IMR-90 (cell line): ENCODE results near the gene OTP. TPM values are rescaled to one million over a fixed set of nuclear protein-coding genes. Genes with fewer than 3 reads are reported as not detected.

Experiments
- ATAC-seq: fragments of 200-7000 bp; cut with Tn5 transposase; 2 replicates; pipeline ENCODE4 v1.9.1; 2020; ENCODE audit warnings: low read depth, mild to moderate bottlenecking, moderate library complexity
- BruUV-seq: library from RNA; stranded (reverse); fragments of 400-500 nt; replicated peaks from 2 replicates; lab custom pipeline; 2021; lab: Mats Ljungman, UMichigan
- CTCF ChIA-PET: fragments of 300-600 bp; formaldehyde crosslinking; extraction: SDS; loops from one replicate; lab custom pipeline; 2021; ENCODE audit warnings: antibody characterized with exemption; lab: Yijun Ruan, JAX
- POLR2A ChIA-PET: fragments of 300-600 bp; sonication (Branson Sonifier 250); formaldehyde crosslinking; loops from one replicate; lab custom pipeline; 2022; ENCODE audit warnings: antibody characterized with exemption; ENCODE audit not compliant: unreplicated experiment; lab: Charles Lee
- DNase-seq: peaks from one replicate; pipeline ENCODE4 v3.0.0; 2013
- H2AFZ ChIP-seq: replicated peaks from 2 replicates; pipeline ENCODE3; 2013; ENCODE audit warnings: low read length, mild to moderate bottlenecking; ENCODE audit not compliant: poor library complexity
- H2AK5ac ChIP-seq: 2 replicates; pipeline ENCODE4 v1.6.1; 2013; ENCODE audit warnings: low read depth, low read length, inconsistent platforms
- H2AK9ac ChIP-seq: replicated peaks from 2 replicates; pipeline ENCODE3; 2013; ENCODE audit warnings: mild to moderate bottlenecking, low read depth, low read length, moderate library complexity; ENCODE audit not compliant: poor library complexity
- H2BK120ac ChIP-seq: 2 replicates; pipeline ENCODE4 v1.6.1; 2013; ENCODE audit warnings: low read depth, low read length, inconsistent platforms
- H2BK15ac ChIP-seq: 3 replicates; pipeline ENCODE4 v1.6.1; 2013; ENCODE audit warnings: low read depth, low read length, inconsistent platforms
- H2BK20ac ChIP-seq: 2 replicates; pipeline ENCODE4 v1.6.1; 2013; ENCODE audit warnings: low read depth, mild to moderate bottlenecking, inconsistent platforms, low read length, moderate library complexity
- H2BK5ac ChIP-seq: 2 replicates; pipeline ENCODE4 v1.6.1; 2013; ENCODE audit warnings: mild to moderate bottlenecking, low read depth, low read length, inconsistent platforms; ENCODE audit not compliant: poor library complexity, severe bottlenecking
- H3K14ac ChIP-seq: replicated peaks from 2 replicates; pipeline ENCODE4 v1.6.1; 2013; ENCODE audit warnings: low read depth, low read length, inconsistent platforms
- H3K18ac ChIP-seq: 2 replicates; pipeline ENCODE4 v1.6.1; 2013; ENCODE audit warnings: low read depth, low read length, control low read depth
- H3K23ac ChIP-seq: 2 replicates; pipeline ENCODE4 v1.6.1; 2013; ENCODE audit warnings: low read depth, low read length, inconsistent platforms
- H3K27ac ChIP-seq: 2 replicates; pipeline ENCODE4 v1.5.1; 2013; ENCODE audit warnings: mild to moderate bottlenecking, control low read depth, low read length; ENCODE audit not compliant: insufficient read depth
- H3K27me3 ChIP-seq: 2 replicates; pipeline ENCODE4 v1.6.1; 2013; ENCODE audit warnings: low read length; ENCODE audit not compliant: control insufficient read depth, insufficient read depth
- H3K36me3 ChIP-seq: 2 replicates; pipeline ENCODE4 v1.6.1; 2013; ENCODE audit warnings: low read length, mixed read lengths; ENCODE audit not compliant: control insufficient read depth, insufficient read depth
- H3K4ac ChIP-seq: 2 replicates; pipeline ENCODE4 v1.6.1; 2013; ENCODE audit warnings: low read depth, low read length, inconsistent platforms
- H3K4me1 ChIP-seq: 2 replicates; pipeline ENCODE4 v1.6.1; 2013; ENCODE audit warnings: low read length, mixed read lengths; ENCODE audit not compliant: control insufficient read depth, insufficient read depth
- H3K4me2 ChIP-seq: 2 replicates; pipeline ENCODE4 v1.6.1; 2013; ENCODE audit warnings: low read depth, mild to moderate bottlenecking, control low read depth, low read length, moderate library complexity
- H3K4me3 ChIP-seq: 2 replicates; pipeline ENCODE4 v1.5.1; 2013; ENCODE audit warnings: low read depth, mild to moderate bottlenecking, control low read depth, low read length, moderate library complexity; ENCODE audit not compliant: insufficient read depth
- H3K56ac ChIP-seq: 2 replicates; pipeline ENCODE4 v1.6.1; 2013; ENCODE audit warnings: low read length, inconsistent platforms; ENCODE audit not compliant: insufficient read depth; ENCODE audit errors: extremely low read depth
- H3K79me1 ChIP-seq, 2 experiments: 2 replicates each; pipeline ENCODE4 v1.6.1; 2013; ENCODE audit warnings: low read length in 2 of 2, inconsistent platforms in 1 of 2, low read depth in 1 of 2
- H3K9ac ChIP-seq: 2 replicates; pipeline ENCODE4 v1.6.1; 2013; ENCODE audit warnings: low read depth, low read length, control low read depth
- H3K9me1 ChIP-seq: 2 replicates; pipeline ENCODE4 v1.6.1; 2013; ENCODE audit warnings: low read length, inconsistent platforms; ENCODE audit not compliant: insufficient read depth
- H3K9me3 ChIP-seq: 2 replicates; pipeline ENCODE4 v1.6.1; 2013; ENCODE audit warnings: low read length; ENCODE audit not compliant: control insufficient read depth, insufficient read depth
- H4K20me1 ChIP-seq: 2 replicates; pipeline ENCODE4 v1.6.1; 2013; ENCODE audit warnings: low read length, inconsistent platforms; ENCODE audit not compliant: insufficient read depth
- H4K5ac ChIP-seq: 2 replicates; pipeline ENCODE4 v1.6.1; 2013; ENCODE audit warnings: mild to moderate bottlenecking, low read depth, low read length, control low read depth
- H4K8ac ChIP-seq, 2 experiments: 2 replicates each; pipeline ENCODE4 v1.6.1; 2013; ENCODE audit warnings: low read depth in 2 of 2, low read length in 2 of 2, control low read depth in 1 of 2, inconsistent platforms in 1 of 2
- H4K91ac ChIP-seq: 2 replicates; pipeline ENCODE4 v1.6.1; 2013; ENCODE audit warnings: low read depth, low read length, inconsistent platforms; ENCODE audit not compliant: insufficient read depth
- BHLHE40 ChIP-seq: fragments of 150-350 bp; IDR thresholded peaks from 2 replicates; pipeline ENCODE4 v1.6.1; 2016; ENCODE audit warnings: mild to moderate bottlenecking, low read depth, low read length
- CEBPB ChIP-seq: IDR thresholded peaks from 2 replicates; pipeline ENCODE4 v1.6.1; 2012; ENCODE audit warnings: low read depth, low read length, improper control_type of control experiment
- CHD1 ChIP-seq: IDR thresholded peaks from 2 replicates; pipeline ENCODE4 v1.6.1; 2012; ENCODE audit warnings: low read depth, low read length, improper control_type of control experiment
- FOS ChIP-seq: fragments of 150-350 bp; IDR thresholded peaks from 2 replicates; pipeline ENCODE4 v1.6.1; 2016; ENCODE audit warnings: low read depth, low read length
- MAFK ChIP-seq: IDR thresholded peaks from 2 replicates; pipeline ENCODE4 v1.6.1; 2012; ENCODE audit warnings: low read depth, low read length, improper control_type of control experiment
- MAZ ChIP-seq: IDR thresholded peaks from 2 replicates; pipeline ENCODE4 v1.6.1; 2012; ENCODE audit warnings: low read depth, mild to moderate bottlenecking, low read length, improper control_type of control experiment, moderate library complexity, borderline replicate concordance
- MXI1 ChIP-seq: IDR thresholded peaks from 2 replicates; pipeline ENCODE4 v1.6.1; 2012; ENCODE audit warnings: low read depth, mild to moderate bottlenecking, low read length, moderate library complexity, borderline replicate concordance
- NFE2L2 ChIP-seq: fragments of 150-350 bp; IDR thresholded peaks from 2 replicates; pipeline ENCODE4 v1.6.1; 2016; ENCODE audit warnings: low read depth, mild to moderate bottlenecking, low read length
- POLR2A ChIP-seq: IDR thresholded peaks from 2 replicates; pipeline ENCODE4 v1.6.1; 2012; ENCODE audit warnings: mild to moderate bottlenecking, low read depth, low read length
- RAD21 ChIP-seq: IDR thresholded peaks from 2 replicates; pipeline ENCODE4 v1.6.1; 2012; ENCODE audit warnings: low read length, improper control_type of control experiment
- RCOR1 ChIP-seq: IDR thresholded peaks from 2 replicates; pipeline ENCODE4 v1.6.1; 2012; ENCODE audit warnings: mild to moderate bottlenecking, low read length, improper control_type of control experiment; ENCODE audit not compliant: insufficient replicate concordance
- RFX5 ChIP-seq: IDR thresholded peaks from 2 replicates; pipeline ENCODE4 v1.8.0; 2012; ENCODE audit warnings: low read depth, mild to moderate bottlenecking, low read length, moderate library complexity
- SMC3 ChIP-seq: fragments of 150-350 bp; IDR thresholded peaks from 2 replicates; pipeline ENCODE4 v1.6.1; 2016; ENCODE audit warnings: low read depth, mild to moderate bottlenecking, antibody characterized with exemption, low read length, moderate library complexity
- WGBS, 2 experiments: methylation state at CpG; one replicate each; pipeline versions ENCODE4 v1.1.5 to v1.1.7; 2013; ENCODE audit warnings: missing lambda C conversion rate in 2 of 2; ENCODE audit not compliant: insufficient read length in 1 of 2; ENCODE audit errors: extremely low coverage in 2 of 2; 5-methylcytosine and 5-hydroxymethylcytosine counted together
- dilution Hi-C: fragments of 300-500 bp; cut with HindIII; formaldehyde crosslinking; loops from one replicate; pipeline ENCODE4 v1.14.3; 2018; ENCODE audit warnings: low sequenced_read_pairs; ENCODE audit not compliant: unreplicated experiment
- in situ Hi-C: fragments of 300-500 bp; cut with MboI; formaldehyde crosslinking; loops from 3 replicates; pipeline ENCODE4 v1.14.3; 2019; ENCODE audit warnings: low sequenced_read_pairs, inconsistent platforms, mixed read lengths
- intact Hi-C: fragments of 100-400 bp; cut with micrococcal nuclease; formaldehyde crosslinking; loops from 2 replicates; pipeline ENCODE4 v1.10.0; 2022
- polyA plus RNA-seq, 3 experiments: library from polyadenylated mRNA; depleted of rRNA; stranded (reverse); fragments of >200 nt; gene quantifications; 2 replicates each; pipeline ENCODE4 v1.2.3, GENCODE V29; 2012; ENCODE audit warnings: low replicate concordance in 1 of 3
- total RNA-seq: library from RNA; depleted of rRNA; stranded (reverse); fragments of >200 nt; gene quantifications from 2 replicates; pipeline ENCODE4 v1.2.3, GENCODE V29; 2012
- TF ChIP-seq, protein P1 (sequence below): fragments of 150-350 bp; IDR thresholded peaks from 2 replicates; pipeline ENCODE4 v1.6.1; 2017; ENCODE audit warnings: mild to moderate bottlenecking, antibody characterized with exemption, low read length, low read depth

The OTP gene
- total and polyA plus RNA-seq, 2 of the 4 experiments (the other 2 are of a cell fraction), result not detected

DNA sequence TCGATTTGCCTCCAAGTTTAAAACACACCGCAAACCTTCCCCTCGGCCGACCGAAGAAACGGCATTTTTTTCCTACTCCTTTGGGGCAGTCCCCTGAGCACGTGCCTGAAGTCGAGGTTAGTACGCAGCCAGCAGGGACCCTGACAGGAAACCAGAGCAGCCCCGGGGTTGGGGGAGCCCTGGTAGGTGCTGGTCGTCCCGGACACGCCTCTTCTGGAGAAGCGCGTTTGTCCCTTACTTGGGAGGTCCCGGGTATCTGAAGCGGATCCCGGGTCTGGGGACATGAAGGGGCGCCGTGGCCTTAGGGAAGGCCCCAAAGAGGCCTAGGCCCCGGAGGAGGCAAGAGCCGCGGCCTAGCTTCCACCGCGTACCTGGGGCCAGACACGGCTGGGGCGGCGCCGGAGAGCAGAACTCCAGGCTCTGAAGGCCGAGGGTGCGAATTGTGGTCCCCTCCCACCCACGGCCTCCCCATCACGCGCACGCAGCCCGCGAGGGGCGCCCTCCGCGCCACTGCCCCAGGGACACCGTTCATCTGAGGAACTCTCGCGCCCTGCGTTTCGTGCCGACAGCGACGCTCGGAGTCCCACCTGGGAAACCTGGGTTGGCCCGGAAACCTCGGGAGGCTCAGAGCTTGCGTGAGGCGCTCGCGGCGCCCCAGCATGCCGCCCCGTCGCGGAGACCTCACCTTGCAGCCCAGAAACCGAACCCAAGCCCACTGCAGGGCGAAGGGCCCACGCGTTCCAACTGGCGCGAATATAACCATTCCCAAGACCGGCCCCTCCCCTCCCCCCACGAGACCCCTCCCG lies 10.4 kb downstream of the OTP start:
- BruUV-seq, result no TSS peak
- no peak overlapping the region for H3K4me3 ChIP-seq
- TF ChIP-seq CEBPB, result no peak
- no peak for TF ChIP-seq RCOR1
- TF ChIP-seq MAZ, result no peak
- no peak for TF ChIP-seq RAD21
- TF ChIP-seq POLR2A, result no peak
- TF ChIP-seq SMC3, result no peak
- no peak for TF ChIP-seq CHD1
- TF ChIP-seq, protein P1, sequence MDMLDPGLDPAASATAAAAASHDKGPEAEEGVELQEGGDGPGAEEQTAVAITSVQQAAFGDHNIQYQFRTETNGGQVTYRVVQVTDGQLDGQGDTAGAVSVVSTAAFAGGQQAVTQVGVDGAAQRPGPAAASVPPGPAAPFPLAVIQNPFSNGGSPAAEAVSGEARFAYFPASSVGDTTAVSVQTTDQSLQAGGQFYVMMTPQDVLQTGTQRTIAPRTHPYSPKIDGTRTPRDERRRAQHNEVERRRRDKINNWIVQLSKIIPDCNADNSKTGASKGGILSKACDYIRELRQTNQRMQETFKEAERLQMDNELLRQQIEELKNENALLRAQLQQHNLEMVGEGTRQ, result no peak
- no peak for TF ChIP-seq FOS
- TF ChIP-seq MXI1, result no peak
- no peak for TF ChIP-seq NFE2L2
- TF ChIP-seq MAFK, result no peak
- no peak for TF ChIP-seq RFX5
- TF ChIP-seq BHLHE40, result no peak
- ATAC-seq (no peak), DNase-seq (no peak)
- intact Hi-C loops (no loop called here), in situ Hi-C loops (no loop called here), dilution Hi-C loops (no loop called here)
- no peak overlapping the region for H2AFZ ChIP-seq
- H4K8ac ChIP-seq, result no peak overlapping the region
- ChIA-PET POLR2A (no interaction called here), CTCF (no interaction called here)
- H2BK15ac ChIP-seq, result no peak overlapping the region
- H3K4ac ChIP-seq, result no peak overlapping the region
- peaks cover 6% of the 10 kb centered on the region; the same call in 1 of the 2 replicates for H3K4me1 ChIP-seq
- H4K5ac ChIP-seq, result no peak overlapping the region
- H3K56ac ChIP-seq, result no peak overlapping the region
- H4K20me1 ChIP-seq, result 0 out of 2 replicates have a peak, but pooled peaks cover 5% of the 10 kb centered on the region
- no peak overlapping the region for H3K4me2 ChIP-seq
- H3K36me3 ChIP-seq, result no peaks in the 10 kb centered on the region
- 8% methylated on average over 27 of the region's 69 CpGs; no CpG with 5 or more reads in 1 of the 2 experiments for WGBS, 2 experiments
- H3K9ac ChIP-seq, result no peak overlapping the region
- no peak overlapping the region for H4K91ac ChIP-seq
- H2AK5ac ChIP-seq, result no peak overlapping the region
- no peak overlapping the region for H2BK20ac ChIP-seq
- peaks cover 77% of the 10 kb centered on the region for H3K27me3 ChIP-seq
- no peak overlapping the region for H2BK5ac ChIP-seq
- no peak overlapping the region for H2AK9ac ChIP-seq
- H3K27ac ChIP-seq, result no peak overlapping the region
- peaks cover 3% of the 10 kb centered on the region; the same call in 1 of the 2 replicates for H3K9me1 ChIP-seq
- no peak overlapping the region for H3K14ac ChIP-seq
- no peak overlapping the region for H3K18ac ChIP-seq
- peaks cover 14% of the 10 kb centered on the region; the same call in 1 of the 2 replicates for H3K9me3 ChIP-seq
- no peaks in the 10 kb centered on the region for H3K79me1 ChIP-seq
- H2BK120ac ChIP-seq, result no peak overlapping the region
- H3K23ac ChIP-seq, result no peak overlapping the region
